ENCODE data around the gene ELOVL5.

DNA sequence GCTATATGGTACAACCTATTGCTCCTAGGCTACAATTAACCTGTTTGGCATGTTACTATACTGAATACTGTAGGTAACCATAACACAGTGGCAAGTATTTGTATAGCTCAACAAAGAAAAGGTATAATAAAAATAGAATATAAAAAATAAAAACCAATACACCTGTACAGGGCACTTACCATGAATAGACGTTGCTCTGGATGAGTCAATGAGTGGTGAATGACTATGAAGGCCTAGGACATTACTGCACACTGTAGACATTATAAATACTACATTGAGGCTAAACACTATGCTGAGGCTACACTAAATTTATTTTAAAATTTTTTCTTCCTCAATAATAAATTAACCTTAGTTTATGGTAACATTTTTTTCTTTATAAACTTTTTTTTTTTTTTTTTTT, 18.6 kb downstream of the ELOVL5 start:
- TF ChIP-seq, protein P1, sequence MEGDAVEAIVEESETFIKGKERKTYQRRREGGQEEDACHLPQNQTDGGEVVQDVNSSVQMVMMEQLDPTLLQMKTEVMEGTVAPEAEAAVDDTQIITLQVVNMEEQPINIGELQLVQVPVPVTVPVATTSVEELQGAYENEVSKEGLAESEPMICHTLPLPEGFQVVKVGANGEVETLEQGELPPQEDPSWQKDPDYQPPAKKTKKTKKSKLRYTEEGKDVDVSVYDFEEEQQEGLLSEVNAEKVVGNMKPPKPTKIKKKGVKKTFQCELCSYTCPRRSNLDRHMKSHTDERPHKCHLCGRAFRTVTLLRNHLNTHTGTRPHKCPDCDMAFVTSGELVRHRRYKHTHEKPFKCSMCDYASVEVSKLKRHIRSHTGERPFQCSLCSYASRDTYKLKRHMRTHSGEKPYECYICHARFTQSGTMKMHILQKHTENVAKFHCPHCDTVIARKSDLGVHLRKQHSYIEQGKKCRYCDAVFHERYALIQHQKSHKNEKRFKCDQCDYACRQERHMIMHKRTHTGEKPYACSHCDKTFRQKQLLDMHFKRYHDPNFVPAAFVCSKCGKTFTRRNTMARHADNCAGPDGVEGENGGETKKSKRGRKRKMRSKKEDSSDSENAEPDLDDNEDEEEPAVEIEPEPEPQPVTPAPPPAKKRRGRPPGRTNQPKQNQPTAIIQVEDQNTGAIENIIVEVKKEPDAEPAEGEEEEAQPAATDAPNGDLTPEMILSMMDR (IDR thresholded peaks at IDR 0.05): no peak
- TF ChIP-seq POLR2A (IDR thresholded peaks at IDR 0.05): no peak

All from testis (tissue), 2 donors.